ENCODE data around the gene ZNF655.

ZNF655 gene

DNA sequence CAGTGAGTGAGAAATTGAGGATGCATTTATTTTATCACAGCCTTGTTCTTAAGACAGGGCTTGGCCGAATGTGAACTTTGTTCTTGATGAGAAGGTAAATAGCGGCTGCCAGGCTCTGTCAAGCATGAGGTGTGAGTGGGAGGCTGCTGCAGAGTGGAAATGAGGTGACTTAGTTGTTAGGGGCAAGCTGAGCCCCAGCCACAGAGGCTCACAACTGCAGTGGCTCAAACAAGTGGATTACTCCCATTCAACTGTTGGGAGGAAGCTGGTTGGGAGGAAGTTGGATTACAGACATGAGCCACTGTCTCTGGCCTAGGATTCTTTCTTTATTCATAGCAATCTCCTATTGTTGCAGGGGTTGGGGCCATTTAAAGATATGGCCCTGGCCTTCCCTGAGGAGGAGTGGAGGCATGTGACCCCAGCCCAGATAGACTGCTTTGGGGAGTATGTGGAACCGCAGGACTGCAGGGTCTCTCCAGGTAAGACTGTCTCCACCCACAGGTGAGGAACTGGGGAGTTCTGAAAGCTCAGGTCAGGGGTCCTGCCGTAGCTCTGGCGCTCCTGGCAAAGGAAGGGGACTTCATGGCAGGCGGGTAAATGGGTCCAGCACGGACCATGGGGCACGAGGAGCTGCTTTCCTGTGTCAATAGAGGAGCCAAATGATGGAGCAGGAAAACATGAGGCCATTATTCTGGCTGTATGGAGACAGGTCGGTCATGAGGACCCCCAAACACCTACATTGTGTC, 65.4 kb downstream of the ZNF655 start:
- H4K20me1 ChIP-seq (ENCODE audit: insufficient read depth, low read length) = no peaks in the 10 kb centered on the region
- TF ChIP-seq, protein P1, sequence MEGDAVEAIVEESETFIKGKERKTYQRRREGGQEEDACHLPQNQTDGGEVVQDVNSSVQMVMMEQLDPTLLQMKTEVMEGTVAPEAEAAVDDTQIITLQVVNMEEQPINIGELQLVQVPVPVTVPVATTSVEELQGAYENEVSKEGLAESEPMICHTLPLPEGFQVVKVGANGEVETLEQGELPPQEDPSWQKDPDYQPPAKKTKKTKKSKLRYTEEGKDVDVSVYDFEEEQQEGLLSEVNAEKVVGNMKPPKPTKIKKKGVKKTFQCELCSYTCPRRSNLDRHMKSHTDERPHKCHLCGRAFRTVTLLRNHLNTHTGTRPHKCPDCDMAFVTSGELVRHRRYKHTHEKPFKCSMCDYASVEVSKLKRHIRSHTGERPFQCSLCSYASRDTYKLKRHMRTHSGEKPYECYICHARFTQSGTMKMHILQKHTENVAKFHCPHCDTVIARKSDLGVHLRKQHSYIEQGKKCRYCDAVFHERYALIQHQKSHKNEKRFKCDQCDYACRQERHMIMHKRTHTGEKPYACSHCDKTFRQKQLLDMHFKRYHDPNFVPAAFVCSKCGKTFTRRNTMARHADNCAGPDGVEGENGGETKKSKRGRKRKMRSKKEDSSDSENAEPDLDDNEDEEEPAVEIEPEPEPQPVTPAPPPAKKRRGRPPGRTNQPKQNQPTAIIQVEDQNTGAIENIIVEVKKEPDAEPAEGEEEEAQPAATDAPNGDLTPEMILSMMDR (IDR thresholded peaks at IDR 0.05; ENCODE audit: low read length) = no peak
- no peak for TF ChIP-seq EZH2phosphoT487 (IDR thresholded peaks at IDR 0.05; ENCODE audit: low read length)
- no peak for TF ChIP-seq EZH2 (optimal IDR thresholded peaks at IDR 0.05; ENCODE audit: low read depth, low read length)

DNA sequence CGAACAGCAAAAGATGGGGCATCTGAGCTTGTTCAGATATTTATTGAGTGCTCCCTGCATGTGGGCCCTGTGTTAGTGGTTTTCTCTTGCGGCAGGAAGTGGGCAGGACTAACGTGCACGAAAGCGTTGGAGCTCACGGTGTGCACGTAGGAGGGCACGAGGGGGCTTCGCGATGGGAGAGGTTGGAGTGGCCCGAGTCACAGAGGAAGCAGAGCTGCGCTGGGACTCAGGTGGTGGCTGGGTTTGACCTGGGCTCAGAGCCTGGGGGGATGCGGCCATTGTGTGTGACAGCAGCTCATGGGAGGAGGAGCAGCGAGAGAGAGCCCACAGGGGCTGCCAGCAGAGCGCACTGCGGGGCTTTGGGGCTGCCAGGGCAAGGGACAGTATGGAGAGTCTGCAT, 66.0 kb downstream of the ZNF655 start:
- Histone ChIP-seq H3K36me3 (replicated peaks; ENCODE audit: insufficient read depth, low read length) (peaks cover 9% of the 10 kb centered on the region), H2AFZ (ENCODE audit: low read length) (no peak overlapping the region)

More for the DNA sequence above, 65.4 kb downstream of the ZNF655 start:
- no peak overlapping the region for H3K27ac ChIP-seq (ENCODE audit: low read length)
- H3K4me1 ChIP-seq (ENCODE audit: low read length) = no peaks in the 10 kb centered on the region
- no peaks in the 10 kb centered on the region for H3K9me2 ChIP-seq (replicated peaks; ENCODE audit: insufficient read depth, low read length)
- H3K9me3 ChIP-seq (replicated peaks; ENCODE audit: insufficient read depth, low read length) = no peaks in the 10 kb centered on the region
- no peak overlapping the region for H2AFZ ChIP-seq (ENCODE audit: low read length)
- peaks cover 9% of the 10 kb centered on the region for H3K36me3 ChIP-seq (replicated peaks; ENCODE audit: insufficient read depth, low read length)
- no peak for DNase-seq
- H3K27me3 ChIP-seq (replicated peaks; ENCODE audit: insufficient read depth, low read length) = no peaks in the 10 kb centered on the region
- no peak overlapping the region for H3K4me2 ChIP-seq (ENCODE audit: low read depth, low read length)
- H3K9ac ChIP-seq (ENCODE audit: low read length) = no peak overlapping the region
- no peak overlapping the region for H3K4me3 ChIP-seq (ENCODE audit: low read length)
- H3F3A ChIP-seq (ENCODE audit: insufficient read depth, low read length) = no peaks in the 10 kb centered on the region
- H3K79me2 ChIP-seq (ENCODE audit: low read length) = peaks cover 21% of the 10 kb centered on the region

DNA sequence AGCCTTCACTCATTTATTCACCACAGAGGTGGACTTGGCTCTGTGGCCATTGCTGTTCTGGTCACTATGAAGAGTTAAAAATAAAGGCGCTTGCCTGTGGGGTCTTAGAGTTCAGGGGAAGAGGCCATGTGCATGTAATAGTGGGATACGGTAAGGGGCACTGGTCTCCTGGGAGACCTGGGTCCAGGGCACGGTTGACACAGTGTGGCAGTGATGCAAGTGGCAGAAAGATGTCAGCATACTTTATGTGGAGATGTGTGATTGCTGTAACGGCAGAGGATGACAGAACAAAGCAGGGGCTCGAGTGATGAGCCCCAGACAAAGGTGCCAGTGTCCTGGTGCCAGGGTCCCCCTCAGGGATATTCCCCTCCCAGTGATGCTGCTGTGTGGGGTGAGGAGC, 66.9 kb downstream of the ZNF655 start:
- Histone ChIP-seq H2AFZ (ENCODE audit: low read length) (no peak overlapping the region), H3F3A (ENCODE audit: insufficient read depth, low read length) (no peaks in the 10 kb centered on the region), H3K9me2 (replicated peaks; ENCODE audit: insufficient read depth, low read length) (no peaks in the 10 kb centered on the region), H3K4me1 (ENCODE audit: low read length) (no peaks in the 10 kb centered on the region), H3K4me2 (ENCODE audit: low read depth, low read length) (no peak overlapping the region), H3K27me3 (replicated peaks; ENCODE audit: insufficient read depth, low read length) (no peaks in the 10 kb centered on the region), H3K9me3 (replicated peaks; ENCODE audit: insufficient read depth, low read length) (no peaks in the 10 kb centered on the region), H3K79me2 (ENCODE audit: low read length) (peaks cover 7% of the 10 kb centered on the region; the same call in 1 of the 2 replicates), H3K9ac (ENCODE audit: low read length) (no peak overlapping the region), H3K4me3 (ENCODE audit: low read length) (no peak overlapping the region), H3K36me3 (replicated peaks; ENCODE audit: insufficient read depth, low read length) (peaks cover 9% of the 10 kb centered on the region), H3K27ac (ENCODE audit: low read length) (no peak overlapping the region), H4K20me1 (ENCODE audit: insufficient read depth, low read length) (no peaks in the 10 kb centered on the region)
- TF ChIP-seq EZH2phosphoT487 (IDR thresholded peaks at IDR 0.05; ENCODE audit: low read length) (no peak), EZH2 (optimal IDR thresholded peaks at IDR 0.05; ENCODE audit: low read depth, low read length) (no peak)
- DNase-seq = no peak

More for the DNA sequence above, 66.0 kb downstream of the ZNF655 start:
- Histone ChIP-seq H3K79me2 (ENCODE audit: low read length) (peaks cover 15% of the 10 kb centered on the region), H3K27ac (ENCODE audit: low read length) (no peak overlapping the region), H3K9ac (ENCODE audit: low read length) (no peak overlapping the region), H3K4me1 (ENCODE audit: low read length) (no peaks in the 10 kb centered on the region), H3K9me2 (replicated peaks; ENCODE audit: insufficient read depth, low read length) (no peaks in the 10 kb centered on the region), H3F3A (ENCODE audit: insufficient read depth, low read length) (no peaks in the 10 kb centered on the region), H3K4me2 (ENCODE audit: low read depth, low read length) (no peak overlapping the region), H3K4me3 (ENCODE audit: low read length) (no peak overlapping the region), H3K9me3 (replicated peaks; ENCODE audit: insufficient read depth, low read length) (no peaks in the 10 kb centered on the region), H4K20me1 (ENCODE audit: insufficient read depth, low read length) (no peaks in the 10 kb centered on the region), H3K27me3 (replicated peaks; ENCODE audit: insufficient read depth, low read length) (no peaks in the 10 kb centered on the region)
- DNase-seq = no peak
- no peak for TF ChIP-seq EZH2phosphoT487 (IDR thresholded peaks at IDR 0.05; ENCODE audit: low read length)
- TF ChIP-seq EZH2 (optimal IDR thresholded peaks at IDR 0.05; ENCODE audit: low read depth, low read length) = no peak
- TF ChIP-seq, protein P1 (IDR thresholded peaks at IDR 0.05; ENCODE audit: low read length) = no peak

DNA sequence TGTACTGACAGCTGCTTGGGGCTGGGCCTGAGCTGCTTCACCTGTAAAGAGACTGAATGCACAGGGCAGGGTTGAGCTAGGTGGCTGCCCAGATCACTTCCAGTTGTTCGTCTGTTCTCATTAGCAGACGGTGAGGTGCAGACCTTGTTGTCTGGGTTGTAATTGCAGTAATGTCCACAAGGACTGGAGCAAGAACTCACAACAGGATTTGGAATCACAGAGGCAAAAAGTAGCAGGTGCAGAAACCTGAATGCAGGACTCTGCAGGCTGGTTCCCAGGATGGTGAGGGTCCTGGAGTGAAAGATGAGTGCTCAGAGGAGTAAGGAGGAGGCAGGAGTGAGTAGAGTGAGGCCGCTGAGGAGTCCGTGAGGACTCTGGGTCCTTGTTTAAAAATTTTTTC, 67.5 kb downstream of the ZNF655 start:
- no peak overlapping the region for H3K4me3 ChIP-seq (ENCODE audit: low read length)
- DNase-seq = no peak
- no peaks in the 10 kb centered on the region for H3K4me1 ChIP-seq (ENCODE audit: low read length)
- H3K27ac ChIP-seq (ENCODE audit: low read length) = no peak overlapping the region
- TF ChIP-seq, protein P1 (IDR thresholded peaks at IDR 0.05; ENCODE audit: low read length) = no peak
- TF ChIP-seq EZH2phosphoT487 (IDR thresholded peaks at IDR 0.05; ENCODE audit: low read length) (no peak), EZH2 (optimal IDR thresholded peaks at IDR 0.05; ENCODE audit: low read depth, low read length) (no peak)
- H3F3A ChIP-seq (ENCODE audit: insufficient read depth, low read length) = no peaks in the 10 kb centered on the region
- H3K9ac ChIP-seq (ENCODE audit: low read length) = no peak overlapping the region
- H4K20me1 ChIP-seq (ENCODE audit: insufficient read depth, low read length) = no peaks in the 10 kb centered on the region
- H3K79me2 ChIP-seq (ENCODE audit: low read length) = peaks cover 5% of the 10 kb centered on the region; the same call in 1 of the 2 replicates
- no peaks in the 10 kb centered on the region for H3K27me3 ChIP-seq (replicated peaks; ENCODE audit: insufficient read depth, low read length)
- H3K9me3 ChIP-seq (replicated peaks; ENCODE audit: insufficient read depth, low read length) = no peaks in the 10 kb centered on the region
- no peaks in the 10 kb centered on the region for H3K9me2 ChIP-seq (replicated peaks; ENCODE audit: insufficient read depth, low read length)
- H3K36me3 ChIP-seq (replicated peaks; ENCODE audit: insufficient read depth, low read length) = peaks cover 9% of the 10 kb centered on the region
- no peak overlapping the region for H2AFZ ChIP-seq (ENCODE audit: low read length)
- H3K4me2 ChIP-seq (ENCODE audit: low read depth, low read length) = no peak overlapping the region

All from MM.1S (cell line).